AG09319 (cell line): ENCODE measurements around the gene MAML3.

Experiments
- DNase-seq: peaks from one replicate; pipeline ENCODE4 v3.0.0-alpha.2; 2010; ENCODE audit warnings: low read depth; ENCODE audit errors: extremely low read depth
- CTCF ChIP-seq: IDR thresholded peaks from 2 replicates; pipeline ENCODE4 v1.5.1; 2011; ENCODE audit warnings: low read depth, mild to moderate bottlenecking, inconsistent platforms, low read length, moderate library complexity

The MAML3 gene

GRCh38 chr4:139802931-139803330, 351.1 kb downstream of the MAML3 start:
- TF ChIP-seq CTCF = no peak
- no peak for DNase-seq

DNA sequence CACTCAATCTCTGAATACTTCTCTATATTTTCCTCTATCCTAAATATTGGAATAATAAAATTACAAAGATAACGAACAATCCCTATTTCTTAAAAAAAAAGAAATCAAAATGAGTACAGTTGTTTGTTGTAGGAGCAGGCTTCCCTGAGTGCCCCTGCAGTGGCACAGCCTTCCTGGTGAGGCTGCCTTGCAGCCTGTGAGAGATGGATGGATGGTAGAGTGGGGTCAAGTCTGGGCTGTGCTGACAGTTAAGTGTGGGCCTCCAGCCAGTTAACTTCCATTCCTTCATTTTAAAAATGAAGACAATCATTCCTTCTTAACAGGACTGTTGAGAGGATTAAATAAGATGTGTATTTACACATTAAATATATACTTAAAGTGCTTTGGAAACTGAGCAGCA, 351.5 kb downstream of the MAML3 start:
- DNase-seq = no peak
- TF ChIP-seq CTCF = no peak

DNA sequence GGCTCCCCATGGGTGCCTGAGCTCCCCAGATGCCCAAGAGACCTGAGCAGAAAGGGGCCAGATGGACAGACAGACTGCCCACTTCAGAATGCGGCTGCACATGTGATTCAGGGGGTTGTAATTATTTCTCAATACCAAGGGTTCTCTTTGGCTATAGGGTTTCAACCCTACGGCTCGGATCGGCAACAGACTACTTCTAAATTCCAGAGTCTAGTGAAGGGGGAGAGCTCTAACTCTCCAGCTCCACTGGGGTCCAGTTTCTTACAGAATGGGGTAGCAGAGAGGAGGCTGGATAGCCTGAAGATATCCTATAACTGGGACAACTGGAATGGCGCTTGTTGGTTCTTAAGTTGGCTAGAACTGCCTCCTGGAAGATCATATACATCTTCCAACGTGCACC, 352.1 kb downstream of the MAML3 start:
- no peak for TF ChIP-seq CTCF

DNA sequence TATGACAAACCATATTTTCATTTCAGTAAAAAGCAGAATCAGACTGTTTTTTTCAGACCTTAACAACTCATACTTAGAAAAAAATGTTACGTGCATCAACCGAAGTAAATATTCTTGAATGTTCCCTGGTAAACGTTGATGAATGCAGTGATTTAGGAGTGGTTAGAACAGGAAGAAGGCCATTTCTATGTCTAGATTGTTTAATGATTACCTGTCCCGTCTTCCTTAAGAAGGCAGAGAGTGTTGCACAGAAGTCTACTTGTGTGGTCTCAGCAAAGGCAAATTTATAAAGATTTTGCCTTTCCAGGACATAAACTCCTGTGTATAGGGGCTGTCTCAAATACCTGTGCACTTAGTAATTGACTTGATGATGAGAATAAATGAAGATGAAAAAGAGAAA, 353.9 kb downstream of the MAML3 start:
- no peak for TF ChIP-seq CTCF
- no peak for DNase-seq

More for the DNA sequence above, 352.1 kb downstream of the MAML3 start:
- DNase-seq = no peak

GRCh38 chr4:139799615-139800014, 354.4 kb downstream of the MAML3 start:
- DNase-seq = no peak
- TF ChIP-seq CTCF = no peak

DNA sequence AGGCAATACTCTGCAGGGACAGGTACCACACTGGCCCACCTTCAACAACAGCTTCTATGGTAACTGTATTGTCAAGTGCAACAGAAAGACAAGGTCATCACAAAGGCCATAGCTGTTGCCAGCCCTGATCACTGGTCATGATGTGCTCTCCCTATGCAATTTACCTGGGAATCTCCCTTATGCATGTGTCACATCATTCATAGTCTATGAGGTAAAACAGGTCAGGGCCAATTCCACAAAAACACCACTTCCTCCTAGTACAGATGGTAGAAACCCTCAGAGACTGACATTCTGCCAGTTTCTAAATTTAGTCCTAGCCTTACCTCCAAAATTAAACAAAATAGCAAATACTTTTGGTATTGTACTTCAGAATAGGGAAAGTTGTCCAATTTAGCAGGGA, 355.5 kb downstream of the MAML3 start:
- no peak for DNase-seq
- TF ChIP-seq CTCF = no peak

DNA sequence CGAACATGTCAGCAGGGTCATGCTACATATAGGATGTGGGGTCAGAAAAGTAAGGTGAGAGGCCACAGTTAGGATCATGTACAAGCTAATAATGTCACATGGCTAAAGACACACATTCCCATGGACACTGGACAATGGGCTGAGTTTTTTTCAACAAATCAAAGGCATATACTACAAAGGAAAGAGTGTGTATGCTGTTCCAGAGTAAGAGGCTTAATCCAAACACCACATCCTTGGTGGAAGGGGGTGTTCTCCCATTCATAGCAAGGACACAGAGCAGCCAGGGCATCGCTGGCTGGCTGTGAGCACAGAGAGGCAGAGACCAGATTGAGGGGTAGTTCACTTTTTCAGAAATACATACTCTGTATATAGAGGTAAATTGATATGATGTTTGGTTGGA, 356.7 kb downstream of the MAML3 start:
- no peak for TF ChIP-seq CTCF
- no peak for DNase-seq
